Endothelial cell of umbilical vein (primary cell): Measurements from ENCODE around the gene AKAP13. TPM values are rescaled to one million over a fixed set of nuclear protein-coding genes. Genes with fewer than 3 reads are reported as not detected.

Experiments used
- BruUV-seq: library from RNA; stranded (reverse); fragments of 400-500 nt; replicated peaks from 2 replicates; lab custom pipeline; 2021; lab: Mats Ljungman, UMichigan
- CTCF ChIA-PET: fragments of 300-600, 350-600 bp; sonication (Branson Sonifier 250); formaldehyde crosslinking; loops from one replicate; lab custom pipeline; 2021; ENCODE audit warnings: antibody characterized with exemption, inconsistent platforms; lab: Charles Lee
- POLR2A ChIA-PET: fragments of 300-600, 350-600 bp; sonication (Branson Sonifier 250); formaldehyde crosslinking; loops from one replicate; lab custom pipeline; 2021; ENCODE audit warnings: antibody characterized with exemption, inconsistent platforms; lab: Charles Lee
- DNase-seq: peaks from one replicate; pipeline ENCODE4 v3.0.0-alpha.2; 2011; ENCODE audit warnings: low read depth, low spot score
- FAIRE-seq: peaks from 2 replicates; lab custom pipeline; 2011; peaks lifted over from hg19 to GRCh38; lab: Jason Lieb, UNC
- H2AFZ ChIP-seq: 2 replicates; pipeline ENCODE4 v1.6.0; 2012; ENCODE audit warnings: low read depth, low read length, control low read depth, inconsistent platforms
- H3K27ac ChIP-seq: 2 replicates; pipeline ENCODE4 v1.5.1; 2011; ENCODE audit warnings: low read depth, mild to moderate bottlenecking, control low read depth, low read length, moderate library complexity; ENCODE audit not compliant: insufficient read depth
- H3K27me3 ChIP-seq, 2 experiments: 2 replicates each; pipeline versions ENCODE4 v1.6.0 to v1.6.1; 2011; ENCODE audit warnings: low read length in 2 of 2, mixed read lengths in 1 of 2; ENCODE audit not compliant: control insufficient read depth in 2 of 2, insufficient read depth in 2 of 2
- H3K36me3 ChIP-seq, 2 experiments: 2 replicates in 1 of 2; 3 replicates in 1 of 2; pipeline ENCODE4 v1.5.1; 2011; ENCODE audit warnings: low read length in 2 of 2, mild to moderate bottlenecking in 1 of 2, moderate library complexity in 1 of 2; ENCODE audit not compliant: control insufficient read depth in 2 of 2, insufficient read depth in 2 of 2; ENCODE audit errors: extremely low read depth in 1 of 2
- H3K4me1 ChIP-seq: 3 replicates; pipeline ENCODE4 v1.5.1; 2011; ENCODE audit warnings: mild to moderate bottlenecking, low read length; ENCODE audit not compliant: control insufficient read depth, insufficient read depth; ENCODE audit errors: extremely low read depth
- H3K4me2 ChIP-seq: 2 replicates; pipeline ENCODE4 v1.6.1; 2011; ENCODE audit warnings: low read length, control low read depth, mixed read lengths; ENCODE audit not compliant: insufficient read depth
- H3K4me3 ChIP-seq, 3 experiments: fragments of 200-600 bp in 1 of 3; sonication (generic), shearing (Covaris generic) in 1 of 3; replicated peaks in 1 of 3; 2 replicates each; pipeline ENCODE4 v1.5.1; 2011 to 2016; ENCODE audit warnings: control low read depth in 3 of 3, low read length in 3 of 3, mild to moderate bottlenecking in 2 of 3, inconsistent platforms in 1 of 3, low read depth in 1 of 3, moderate library complexity in 1 of 3; ENCODE audit not compliant: insufficient read depth in 1 of 3
- H3K79me2 ChIP-seq: 2 replicates; pipeline ENCODE4 v1.6.0; 2012; ENCODE audit warnings: low read length, inconsistent platforms; ENCODE audit not compliant: control insufficient read depth, insufficient read depth
- H3K9ac ChIP-seq: replicated peaks from 2 replicates; pipeline ENCODE3; 2011; ENCODE audit warnings: low read length, control low read depth; ENCODE audit not compliant: insufficient read depth; ENCODE audit errors: extremely low read depth
- H3K9me1 ChIP-seq: replicated peaks from 3 replicates; pipeline ENCODE4 v1.6.0; 2011; ENCODE audit warnings: mild to moderate bottlenecking, low read length; ENCODE audit not compliant: control insufficient read depth, insufficient read depth; ENCODE audit errors: extremely low read depth
- H3K9me3 ChIP-seq: replicated peaks from 2 replicates; pipeline ENCODE4 v1.5.1; 2012; ENCODE audit warnings: low read length, inconsistent platforms; ENCODE audit not compliant: control insufficient read depth, insufficient read depth
- H4K20me1 ChIP-seq: replicated peaks from 2 replicates; pipeline ENCODE3; 2011; ENCODE audit warnings: mild to moderate bottlenecking, low read length; ENCODE audit not compliant: control insufficient read depth, insufficient read depth; ENCODE audit errors: extremely low read depth
- EZH2 ChIP-seq: IDR thresholded peaks from 2 replicates; pipeline ENCODE4 v1.6.1; 2012; ENCODE audit warnings: borderline replicate concordance, low read depth, mild to moderate bottlenecking, moderate library complexity, low read length, inconsistent platforms; ENCODE audit not compliant: severe bottlenecking
- GATA2 ChIP-seq: IDR thresholded peaks from 2 replicates; pipeline ENCODE4 v1.7.0; 2011; ENCODE audit warnings: low read depth, mild to moderate bottlenecking, moderate library complexity, mixed read lengths, low read length; ENCODE audit not compliant: insufficient read length, insufficient read depth
- JUN ChIP-seq: IDR thresholded peaks from 2 replicates; pipeline ENCODE4 v1.6.1; 2011; ENCODE audit warnings: borderline replicate concordance, low read depth; ENCODE audit not compliant: insufficient read length, insufficient read depth
- MYC ChIP-seq: IDR thresholded peaks from one replicate; pipeline ENCODE4 v1.6.1; 2011; ENCODE audit warnings: mild to moderate bottlenecking, low read depth, low read length
- POLR2A ChIP-seq: IDR thresholded peaks from 2 replicates; pipeline ENCODE4 v1.6.1; 2012; ENCODE audit warnings: low read depth, mild to moderate bottlenecking, control low read depth, low read length
- POLR2AphosphoS5 ChIP-seq: IDR thresholded peaks from 2 replicates; pipeline ENCODE4 v1.6.1; 2012; ENCODE audit warnings: low read depth, mild to moderate bottlenecking, control low read depth, low read length, moderate library complexity; ENCODE audit not compliant: insufficient read depth
- dilution Hi-C: fragments of 300-500 bp; cut with MboI; formaldehyde crosslinking; loops from one replicate; pipeline ENCODE4 v1.15.0; 2019; ENCODE audit warnings: low sequenced_read_pairs; ENCODE audit not compliant: extremely low pct_ligation_motif_present
- intact Hi-C: fragments of 100-400 bp; cut with micrococcal nuclease; formaldehyde crosslinking; loops from one replicate; pipeline ENCODE4 v1.10.0; 2022
- polyA plus RNA-seq, 4 experiments: library from polyadenylated mRNA; depleted of rRNA in 3 of 4; stranded (reverse) in 3 of 4; unstranded in 1 of 4; fragments of >200 nt; gene quantifications; 2 replicates each; pipeline versions ENCODE4 v1.2.1 to v1.2.3, GENCODE V29; 2011 to 2012; ENCODE audit warnings: missing spikeins in 1 of 4
- total RNA-seq: library from RNA; stranded (reverse); gene quantifications from 2 replicates; pipeline ENCODE4 v1.2.3, GENCODE V29; 2021
- TF ChIP-seq, protein P1 (sequence below), 2 donors: IDR thresholded peaks; 1 replicate in 1 of 2; 2 replicates in 1 of 2; pipeline ENCODE4 v1.5.1; 2011; ENCODE audit warnings: low read length in 2 of 2, mild to moderate bottlenecking in 2 of 2, moderate library complexity in 2 of 2, control low read depth in 1 of 2, inconsistent platforms in 1 of 2, low read depth in 1 of 2; ENCODE audit not compliant: insufficient read depth in 1 of 2; ENCODE audit errors: extremely low read depth in 1 of 2
- TF ChIP-seq, protein P2 (sequence below): IDR thresholded peaks from 2 replicates; pipeline ENCODE4 v1.6.1; 2011; ENCODE audit not compliant: insufficient read depth, insufficient read length

AKAP13 gene
- total and polyA plus RNA-seq, 2 donors (not counting 3 experiments of a cell fraction or from before 2014, with no cell fraction given), result 22.8 to 87.8 TPM

DNA sequence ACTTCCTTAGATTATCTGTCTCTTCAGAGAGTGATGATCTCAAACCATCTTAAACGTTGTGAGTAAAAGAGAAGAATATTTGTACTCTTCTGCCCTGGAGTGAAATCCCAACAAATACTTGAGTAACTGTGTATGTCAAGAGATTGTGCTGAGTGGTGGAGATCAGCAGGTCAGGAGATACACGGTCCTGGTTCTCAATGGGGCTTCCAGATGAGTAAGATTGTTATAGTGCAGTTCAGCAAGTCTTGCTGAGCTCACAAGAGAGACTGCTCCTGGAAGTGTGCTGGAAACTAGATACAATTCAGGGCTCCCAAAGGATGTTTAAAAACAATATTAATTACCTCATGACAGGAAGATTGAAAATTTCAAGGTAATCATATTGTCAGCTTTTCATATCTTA is 184.3 kb downstream of the AKAP13 start:
- DNase-seq (no peak), FAIRE-seq (no peak)
- Histone ChIP-seq H3K9me1 (no peaks in the 10 kb centered on the region), H3K36me3 (no peaks in the 10 kb centered on the region), H3K27ac (no peak overlapping the region), H3K9me3 (no peaks in the 10 kb centered on the region), H3K27me3 (no peaks in the 10 kb centered on the region), H3K4me2 (no peak overlapping the region), H4K20me1 (no peaks in the 10 kb centered on the region), H2AFZ (no peak overlapping the region), H3K4me3 (no peak overlapping the region), H3K79me2 (no peaks in the 10 kb centered on the region), H3K9ac (no peak overlapping the region), H3K4me1 (no peaks in the 10 kb centered on the region)
- POLR2A ChIA-PET, result no interaction called here
- TF ChIP-seq EZH2, result no peak
- TF ChIP-seq, protein P1, sequence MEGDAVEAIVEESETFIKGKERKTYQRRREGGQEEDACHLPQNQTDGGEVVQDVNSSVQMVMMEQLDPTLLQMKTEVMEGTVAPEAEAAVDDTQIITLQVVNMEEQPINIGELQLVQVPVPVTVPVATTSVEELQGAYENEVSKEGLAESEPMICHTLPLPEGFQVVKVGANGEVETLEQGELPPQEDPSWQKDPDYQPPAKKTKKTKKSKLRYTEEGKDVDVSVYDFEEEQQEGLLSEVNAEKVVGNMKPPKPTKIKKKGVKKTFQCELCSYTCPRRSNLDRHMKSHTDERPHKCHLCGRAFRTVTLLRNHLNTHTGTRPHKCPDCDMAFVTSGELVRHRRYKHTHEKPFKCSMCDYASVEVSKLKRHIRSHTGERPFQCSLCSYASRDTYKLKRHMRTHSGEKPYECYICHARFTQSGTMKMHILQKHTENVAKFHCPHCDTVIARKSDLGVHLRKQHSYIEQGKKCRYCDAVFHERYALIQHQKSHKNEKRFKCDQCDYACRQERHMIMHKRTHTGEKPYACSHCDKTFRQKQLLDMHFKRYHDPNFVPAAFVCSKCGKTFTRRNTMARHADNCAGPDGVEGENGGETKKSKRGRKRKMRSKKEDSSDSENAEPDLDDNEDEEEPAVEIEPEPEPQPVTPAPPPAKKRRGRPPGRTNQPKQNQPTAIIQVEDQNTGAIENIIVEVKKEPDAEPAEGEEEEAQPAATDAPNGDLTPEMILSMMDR (IDR thresholded peaks at IDR 0.05; ENCODE audit: extremely low read depth in 1 of 2, insufficient read depth in 1 of 2, low read depth in 1 of 2, low read length in 2 of 2), result no peak
- intact Hi-C loops (no loop called here), dilution Hi-C loops (no loop called here)
- CTCF ChIA-PET, result interaction anchor here (1.5 to 1.7 kb wide), 2 partner anchors 11 kb away, joined by 3 to 4 read pairs; no protein-coding TSS in a partner anchor
- BruUV-seq, result no TSS peak

DNA sequence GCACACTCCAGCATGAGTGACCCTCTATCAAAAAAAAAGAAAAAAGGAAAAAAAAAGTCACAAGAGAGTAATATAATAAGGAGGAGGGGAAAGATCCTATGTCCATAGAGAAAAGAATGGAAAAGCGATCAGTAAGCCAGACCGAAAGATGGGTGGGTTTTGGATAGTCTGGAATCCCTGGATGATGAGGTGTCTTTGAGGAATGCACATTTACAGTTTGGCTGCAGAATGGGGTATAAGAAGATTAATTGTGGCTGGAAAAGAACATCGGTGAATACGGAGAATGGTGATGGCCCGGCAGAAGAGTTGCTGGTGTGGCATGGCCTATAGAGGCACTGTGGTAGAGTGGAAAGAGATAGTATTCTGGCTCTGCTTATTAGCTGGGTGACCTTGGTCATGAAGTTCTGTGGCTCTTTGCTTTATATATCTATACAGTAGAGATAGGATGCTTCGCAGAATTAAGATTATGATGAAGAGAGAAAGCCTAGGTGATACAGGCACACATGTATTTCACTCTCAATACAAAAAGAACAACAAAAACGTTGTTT is 187.9 kb downstream of the AKAP13 start:
- FAIRE-seq, result no peak
- Histone ChIP-seq H3K9me3 (no peaks in the 10 kb centered on the region), H4K20me1 (no peaks in the 10 kb centered on the region), H3K4me2 (no peak overlapping the region), H3K9me1 (no peaks in the 10 kb centered on the region), H3K36me3 (no peaks in the 10 kb centered on the region), H3K27ac (no peak overlapping the region), H3K4me3 (no peak overlapping the region), H3K79me2 (no peaks in the 10 kb centered on the region), H2AFZ (no peak overlapping the region), H3K27me3 (no peaks in the 10 kb centered on the region), H3K9ac (no peak overlapping the region), H3K4me1 (no peaks in the 10 kb centered on the region)
- no peak for DNase-seq
- intact Hi-C loops (no loop called here), dilution Hi-C loops (no loop called here)
- no peak for TF ChIP-seq MYC
- no peak for TF ChIP-seq EZH2
- TF ChIP-seq POLR2A, result no peak
- no peak for TF ChIP-seq JUN
- TF ChIP-seq, protein P1 (IDR thresholded peaks at IDR 0.05; ENCODE audit: extremely low read depth in 1 of 2, insufficient read depth in 1 of 2, low read depth in 1 of 2, low read length in 2 of 2), result no peak
- TF ChIP-seq, protein P2, sequence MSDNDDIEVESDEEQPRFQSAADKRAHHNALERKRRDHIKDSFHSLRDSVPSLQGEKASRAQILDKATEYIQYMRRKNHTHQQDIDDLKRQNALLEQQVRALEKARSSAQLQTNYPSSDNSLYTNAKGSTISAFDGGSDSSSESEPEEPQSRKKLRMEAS, result no peak
- no peak for TF ChIP-seq POLR2AphosphoS5
- no peak for TF ChIP-seq GATA2
- ChIA-PET CTCF (interaction anchor here (1.2 kb wide), 1 partner anchor 272 kb away, joined by 3 read pairs; no protein-coding TSS in a partner anchor), POLR2A (no interaction called here)
- BruUV-seq, result no TSS peak
